DMS114 treated with DMSO at 0.1 percent for 48 hours (cell line): Measurements from ENCODE around the gene USP2.

ENCODE experiments used
- DNase-seq: peaks from one replicate; lab custom pipeline; 2025; ENCODE audit not compliant: unreplicated experiment; lab: John Stamatoyannopoulos, UW

USP2 gene

GRCh38 chr11:119377961-119378667 is 3.4 kb downstream of the USP2 start:
- no peak for DNase-seq

- no peak for DNase-seq
These were observed 4.2 kb downstream of the USP2 start for GRCh38 chr11:119377112-119377901.

- no peak for DNase-seq
These were observed 5.2 kb downstream of the USP2 start for GRCh38 chr11:119376197-119376847.

GRCh38 chr11:119375337-119376196 is 5.9 kb downstream of the USP2 start:
- DNase-seq, result no peak

GRCh38 chr11:119374632-119375336 is 6.7 kb downstream of the USP2 start:
- DNase-seq, result no peak

GRCh38 chr11:119373921-119374631 is 7.4 kb downstream of the USP2 start:
- DNase-seq, result peak; percentile 22

GRCh38 chr11:119373059-119373920 is 8.2 kb downstream of the USP2 start:
- DNase-seq, result no peak

GRCh38 chr11:119372260-119373058 is 9.0 kb downstream of the USP2 start:
- DNase-seq, result no peak

- DNase-seq, result no peak
These were observed 9.7 kb downstream of the USP2 start for GRCh38 chr11:119371778-119372182.

GRCh38 chr11:119371067-119371601 is 10.4 kb downstream of the USP2 start:
- no peak for DNase-seq

- no peak for DNase-seq
These were observed 10.9 kb downstream of the USP2 start for GRCh38 chr11:119370486-119371046.

GRCh38 chr11:119369132-119369925 is 12.2 kb downstream of the USP2 start:
- no peak for DNase-seq

- DNase-seq, result no peak
These were observed 13.1 kb downstream of the USP2 start for GRCh38 chr11:119368121-119369034.

- DNase-seq, result no peak
These were observed 13.8 kb downstream of the USP2 start for GRCh38 chr11:119367661-119368120.
